HepG2 (cell line): Measurements from ENCODE around the gene KIF3C. TPM values are rescaled to one million over a fixed set of nuclear protein-coding genes. Genes with fewer than 3 reads are reported as not detected.

Source experiments
- ATAC-seq: fragments of 200-7000 bp; cut with Tn5 transposase; 3 replicates; pipeline ENCODE4 v1.9.1; 2020; ENCODE audit warnings: mild to moderate bottlenecking, moderate library complexity
- BruUV-seq: library from RNA; stranded (reverse); fragments of 400-500 nt; replicated peaks from 2 replicates; lab custom pipeline; 2021; lab: Mats Ljungman, UMichigan
- CTCF ChIA-PET: fragments of 300-600 bp; formaldehyde crosslinking; extraction: SDS; loops from one replicate; lab custom pipeline; 2021; ENCODE audit warnings: low total read pairs, inconsistent platforms, low intra/inter-chr PET ratio; lab: Yijun Ruan, JAX
- POLR2A ChIA-PET: fragments of 350-600 bp; sonication (Branson Sonifier 250); formaldehyde crosslinking; loops from one replicate; lab custom pipeline; 2020; ENCODE audit warnings: antibody characterized with exemption, inconsistent platforms; lab: Yijun Ruan, JAX
- DNase-seq: peaks from one replicate; pipeline ENCODE4 v3.0.0-alpha.2; 2015; ENCODE audit warnings: low spot score
- FAIRE-seq: peaks from 3 replicates; lab custom pipeline; 2011; peaks lifted over from hg19 to GRCh38; lab: Jason Lieb, UNC
- H2AFZ ChIP-seq: one replicate; pipeline ENCODE4 v1.6.1; 2011; ENCODE audit warnings: low read length, inconsistent platforms
- H3K27ac ChIP-seq: fragments of 300-600 bp; 3 replicates; pipeline ENCODE4 v1.8.0; 2011; ENCODE audit warnings: mixed run types, mild to moderate bottlenecking, mixed read lengths, low read length, inconsistent platforms; ENCODE audit not compliant: insufficient read depth; ENCODE audit errors: extremely low read length
- H3K27me3 ChIP-seq, 2 experiments: fragments of 200-600 bp in 1 of 2; 2 replicates in 1 of 2; 3 replicates in 1 of 2; pipeline versions ENCODE4 v1.6.0 to v1.8.0; 2011; ENCODE audit warnings: low read length in 2 of 2, mild to moderate bottlenecking in 2 of 2, moderate library complexity in 2 of 2, inconsistent platforms in 1 of 2; ENCODE audit not compliant: insufficient read depth in 2 of 2, control insufficient read depth in 1 of 2
- H3K36me3 ChIP-seq, 2 experiments: fragments of 200-600 bp in 1 of 2; replicated peaks in 1 of 2; 2 replicates in 1 of 2; 3 replicates in 1 of 2; pipeline versions ENCODE4 v1.5.1 to v1.8.0; 2011; ENCODE audit warnings: low read length in 2 of 2, inconsistent platforms in 1 of 2; ENCODE audit not compliant: insufficient read depth in 2 of 2, control insufficient read depth in 1 of 2
- H3K4me1 ChIP-seq: 2 replicates; pipeline ENCODE4 v1.5.1; 2012; ENCODE audit warnings: low read length, inconsistent platforms; ENCODE audit not compliant: insufficient read depth
- H3K4me2 ChIP-seq: 2 replicates; pipeline ENCODE4 v1.6.0; 2011; ENCODE audit warnings: low read depth, low read length, inconsistent platforms
- H3K4me3 ChIP-seq, 3 experiments: fragments of 200-600 bp in 1 of 3; sonication (generic), shearing (Covaris generic) in 1 of 3; replicated peaks in 1 of 3; 2 replicates each; pipeline ENCODE4 v1.5.1; 2011 to 2016; ENCODE audit warnings: low read length in 3 of 3, inconsistent platforms in 2 of 3, low read depth in 2 of 3, mild to moderate bottlenecking in 2 of 3, control low read depth in 1 of 3, mixed read lengths in 1 of 3; ENCODE audit not compliant: insufficient read depth in 1 of 3
- H3K79me2 ChIP-seq: one replicate; pipeline ENCODE4 v1.6.1; 2011; ENCODE audit warnings: low read length, inconsistent platforms; ENCODE audit not compliant: insufficient read depth
- H3K9ac ChIP-seq: 2 replicates; pipeline ENCODE4 v1.6.0; 2011; ENCODE audit warnings: mild to moderate bottlenecking, low read depth, low read length, inconsistent platforms; ENCODE audit not compliant: insufficient read depth
- H3K9me3 ChIP-seq: 2 replicates; pipeline ENCODE4 v1.5.1; 2012; ENCODE audit warnings: mild to moderate bottlenecking, low read length
- H4K20me1 ChIP-seq: 2 replicates; pipeline ENCODE4 v1.6.0; 2011; ENCODE audit warnings: inconsistent platforms, mild to moderate bottlenecking, low read length, moderate library complexity; ENCODE audit not compliant: insufficient read depth
- AGO2 ChIP-seq: fragments of 200-400 bp; formaldehyde crosslinking; optimal IDR thresholded peaks from 2 replicates; pipeline ENCODE3; 2017; ENCODE audit warnings: mild to moderate bottlenecking, low read depth, low read length, moderate library complexity
- CREB1 ChIP-seq, 2 experiments: fragments of 450-650 bp in 1 of 2; IDR thresholded peaks; 2 replicates each; pipeline ENCODE4 v1.6.1; 2016 to 2017; ENCODE audit warnings: control low read depth in 1 of 2, mild to moderate bottlenecking in 1 of 2, missing compliant biosample characterization in 1 of 2, missing genetic modification characterization in 1 of 2
- ELF3 ChIP-seq: IDR thresholded peaks from 2 replicates; pipeline ENCODE4 v1.6.1; 2016; ENCODE audit warnings: missing genetic modification reagents, missing compliant biosample characterization
- GABPA ChIP-seq, 2 experiments: IDR thresholded peaks; 2 replicates each; pipeline ENCODE4 v1.6.1; 2011 to 2016; ENCODE audit warnings: low read depth in 2 of 2, low read length in 1 of 2, missing biosample characterization in 1 of 2, missing genetic modification characterization in 1 of 2
- JDP2 ChIP-seq: sonication (generic); formaldehyde crosslinking; IDR thresholded peaks from 2 replicates; pipeline ENCODE4 v1.8.1; 2022; ENCODE audit warnings: missing genetic modification reagents, borderline replicate concordance
- KLF15 ChIP-seq: sonication (generic); formaldehyde crosslinking; IDR thresholded peaks from 2 replicates; pipeline ENCODE4 v1.8.1; 2023; ENCODE audit warnings: borderline replicate concordance, mild to moderate bottlenecking, inconsistent platforms, missing genetic modification reagents, mixed read lengths
- NPAS2 ChIP-seq: sonication (generic); formaldehyde crosslinking; IDR thresholded peaks from 2 replicates; pipeline ENCODE4 v1.8.0; 2022; ENCODE audit warnings: mild to moderate bottlenecking, missing genetic modification reagents, borderline replicate concordance
- RBM39 ChIP-seq: fragments of 200-400 bp; formaldehyde crosslinking; IDR thresholded peaks from one replicate; pipeline ENCODE4 v1.6.1; 2018; ENCODE audit warnings: antibody characterized with exemption, mild to moderate bottlenecking, low read depth, low read length; ENCODE audit not compliant: poor library complexity, severe bottlenecking
- SYNCRIP ChIP-seq: fragments of 200-400 bp; formaldehyde crosslinking; IDR thresholded peaks from 2 replicates; pipeline ENCODE4 v1.6.1; 2018; ENCODE audit warnings: mild to moderate bottlenecking, low read depth, low read length; ENCODE audit not compliant: insufficient read depth
- ZNF513 ChIP-seq: sonication (generic); formaldehyde crosslinking; conservative IDR thresholded peaks from 2 replicates; pipeline ENCODE4 v1.5.0; 2020; ENCODE audit warnings: missing genetic modification reagents
- ZXDC ChIP-seq: sonication (generic); formaldehyde crosslinking; IDR thresholded peaks from 2 replicates; pipeline ENCODE4 v1.5.0; 2020; ENCODE audit warnings: mild to moderate bottlenecking, missing genetic modification reagents
- WGBS: methylation state at CpG from one replicate; pipeline ENCODE4 v1.1.6; 2017; ENCODE audit warnings: low lambda C conversion rate; 5-methylcytosine and 5-hydroxymethylcytosine counted together
- in situ Hi-C: cut with HindIII; loops from 2 replicates; pipeline ENCODE4 v1.10.0; 2017; ENCODE audit warnings: low pct_unique_long_range_greater_than_20kb; ENCODE audit not compliant: extremely low pct_ligation_motif_present
- intact Hi-C: fragments of 100-400 bp; cut with micrococcal nuclease; formaldehyde crosslinking; loops from one replicate; pipeline ENCODE4 v1.10.0; 2022; ENCODE audit not compliant: unreplicated experiment
- polyA plus RNA-seq, 8 experiments: library from polyadenylated mRNA; depleted of rRNA in 3 of 8; stranded (reverse) in 7 of 8; unstranded in 1 of 8; fragments of >200 nt; fragmentation: Illumina TruSeq in 4 of 8; extraction: Trizol in 4 of 8; gene quantifications; 2 replicates each; pipeline versions ENCODE4 v1.2.1 to v1.2.3, GENCODE V29; 2011 to 2016; ENCODE audit warnings: low read depth in 4 of 8, missing spikeins in 1 of 8, mixed read lengths in 1 of 8; ENCODE audit not compliant: insufficient read depth in 1 of 8
- total RNA-seq, 5 experiments: library from RNA; depleted of rRNA; stranded (reverse); fragments of >200 nt; fragmentation: Illumina TruSeq; extraction: Trizol; gene quantifications; 2 replicates each; pipeline ENCODE4 v1.2.3, GENCODE V29; 2016; ENCODE audit warnings: low read depth in 1 of 5
- TF ChIP-seq, protein P1 (sequence below): IDR thresholded peaks from 2 replicates; pipeline ENCODE4 v1.6.1; 2018; ENCODE audit warnings: missing genetic modification reagents

KIF3C gene
- total and polyA plus RNA-seq, 2 of the 13 experiments (the other 11 are each of a cell fraction or from before 2014, with no cell fraction given), result 3.6 to 4.9 TPM

GRCh38 chr2:25905126-25905525 is 77.2 kb downstream of the KIF3C start (continued):
- TF ChIP-seq ZXDC (CRISPR knock-in tag) (no peak), SYNCRIP (no peak), KLF15 (CRISPR knock-in tag) (no peak), JDP2 (CRISPR knock-in tag) (no peak), GABPA (IDR thresholded peaks at IDR 0.05; ENCODE audit: low read depth, low read length) (no peak), GABPA (CRISPR knock-in tag; IDR thresholded peaks at IDR 0.05; ENCODE audit: low read depth) (no peak), AGO2 (no peak)

DNA sequence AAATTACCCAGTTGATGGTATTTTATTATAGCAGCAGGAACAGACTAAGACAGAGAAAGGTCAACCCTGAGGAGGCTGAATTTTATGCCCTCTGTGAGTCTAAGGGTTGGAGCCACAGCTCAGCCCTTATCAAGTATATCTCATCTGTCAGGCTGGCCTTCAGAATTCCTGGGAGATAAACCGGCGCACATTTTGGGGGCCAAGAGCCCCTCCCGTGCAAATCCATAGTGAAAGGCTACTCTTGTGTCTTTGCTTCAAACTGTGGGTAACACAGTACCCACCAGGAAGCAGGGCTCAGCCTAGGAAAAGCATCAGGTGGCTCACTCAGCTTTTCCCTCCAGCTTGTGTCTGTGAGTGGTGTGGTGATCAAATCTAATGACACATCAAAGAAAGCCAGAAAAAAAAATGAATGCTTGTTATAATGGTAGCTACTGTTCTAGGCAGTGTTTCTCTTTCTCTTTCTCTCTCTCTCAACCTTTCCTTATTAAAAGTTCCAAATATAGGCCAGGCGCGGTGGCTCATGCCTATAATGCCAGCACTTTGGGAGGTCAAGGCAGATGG is 79.0 kb downstream of the KIF3C start:
- DNase-seq (no peak), FAIRE-seq (no peak), ATAC-seq (no peak; the same call in 2 of the 3 replicates)
- 41% methylated on average over 5 of the region's 5 CpGs for WGBS
- Histone ChIP-seq H3K4me1 (no peaks in the 10 kb centered on the region), H3K79me2 (no peaks in the 10 kb centered on the region), H2AFZ (no peak overlapping the region), H4K20me1 (no peaks in the 10 kb centered on the region), H3K4me2 (no peak overlapping the region; the same call in 1 of the 2 replicates), H3K9me3 (no peaks in the 10 kb centered on the region), H3K36me3 (no peaks in the 10 kb centered on the region), H3K4me3 (no peak overlapping the region), H3K27ac (no peak overlapping the region), H3K27me3 (no peaks in the 10 kb centered on the region), H3K9ac (peak overlapping the region; percentile 17; the same call in 1 of the 2 replicates)
- intact Hi-C loops (no loop called here), in situ Hi-C loops (no loop called here)
- no TSS peak for BruUV-seq
- ChIA-PET POLR2A (interaction anchor here (1.2 to 1.3 kb wide), 2 partner anchors 20 to 24 kb away, joined by 4 to 5 read pairs; partner anchors contain the start of gene ASXL2), CTCF (no interaction called here)
- TF ChIP-seq CREB1 (IDR thresholded peaks at IDR 0.05) (no peak), CREB1 (CRISPR knock-in tag; IDR thresholded peaks at IDR 0.05) (no peak), RBM39 (no peak), ZNF513 (CRISPR knock-in tag) (no peak), ELF3 (CRISPR knock-in tag) (no peak), NPAS2 (no peak)
- TF ChIP-seq, protein P1, sequence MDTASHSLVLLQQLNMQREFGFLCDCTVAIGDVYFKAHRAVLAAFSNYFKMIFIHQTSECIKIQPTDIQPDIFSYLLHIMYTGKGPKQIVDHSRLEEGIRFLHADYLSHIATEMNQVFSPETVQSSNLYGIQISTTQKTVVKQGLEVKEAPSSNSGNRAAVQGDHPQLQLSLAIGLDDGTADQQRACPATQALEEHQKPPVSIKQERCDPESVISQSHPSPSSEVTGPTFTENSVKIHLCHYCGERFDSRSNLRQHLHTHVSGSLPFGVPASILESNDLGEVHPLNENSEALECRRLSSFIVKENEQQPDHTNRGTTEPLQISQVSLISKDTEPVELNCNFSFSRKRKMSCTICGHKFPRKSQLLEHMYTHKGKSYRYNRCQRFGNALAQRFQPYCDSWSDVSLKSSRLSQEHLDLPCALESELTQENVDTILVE (CRISPR knock-in tag), result no peak
